GM23248 (cell line): Measurements from ENCODE around the gene POLN. TPM values are rescaled to one million over a fixed set of nuclear protein-coding genes. Genes with fewer than 3 reads are reported as not detected.

Experiments used
- DNase-seq: peaks from one replicate; pipeline ENCODE4 v3.0.0-alpha.2; 2015
- H2AFZ ChIP-seq: fragments of 200-600 bp; sonication (generic); 2 replicates; pipeline ENCODE4 v1.6.1; 2016; ENCODE audit warnings: antibody characterized with exemption
- H3F3A ChIP-seq: fragments of 200-600 bp; sonication (generic); 2 replicates; pipeline ENCODE4 v1.6.1; 2016; ENCODE audit warnings: mild to moderate bottlenecking, antibody characterized with exemption, mixed run types; ENCODE audit not compliant: insufficient read depth
- H3K27ac ChIP-seq: fragments of 200-600 bp; sonication (generic); 2 replicates; pipeline ENCODE4 v1.5.1; 2016; ENCODE audit warnings: mild to moderate bottlenecking
- H3K27me3 ChIP-seq: fragments of 200-600 bp; sonication (generic); replicated peaks from 2 replicates; pipeline ENCODE4 v1.6.1; 2016; ENCODE audit warnings: mild to moderate bottlenecking; ENCODE audit not compliant: insufficient read depth
- H3K36me3 ChIP-seq: fragments of 200-600 bp; sonication (generic); 2 replicates; pipeline ENCODE4 v1.6.1; 2016; ENCODE audit warnings: low read depth, mild to moderate bottlenecking
- H3K4me1 ChIP-seq: fragments of 200-600 bp; sonication (generic); 2 replicates; pipeline ENCODE4 v1.6.1; 2016; ENCODE audit warnings: mild to moderate bottlenecking; ENCODE audit not compliant: insufficient read depth
- H3K4me2 ChIP-seq: fragments of 200-600 bp; sonication (generic); one replicate; pipeline ENCODE4 v1.6.1; 2016; ENCODE audit warnings: mild to moderate bottlenecking; ENCODE audit not compliant: unreplicated experiment
- H3K4me3 ChIP-seq: fragments of 200-600 bp; sonication (generic); 2 replicates; pipeline ENCODE4 v1.5.1; 2016; ENCODE audit warnings: mild to moderate bottlenecking
- H3K79me2 ChIP-seq: fragments of 200-600 bp; sonication (generic); 2 replicates; pipeline ENCODE4 v1.6.1; 2016; ENCODE audit warnings: mild to moderate bottlenecking; ENCODE audit not compliant: insufficient read depth
- H3K9ac ChIP-seq: fragments of 200-600 bp; sonication (generic); 2 replicates; pipeline ENCODE4 v1.6.1; 2016; ENCODE audit warnings: mild to moderate bottlenecking
- H3K9me2 ChIP-seq: fragments of 200-600 bp; sonication (generic); 2 replicates; pipeline ENCODE4 v1.6.1; 2016; ENCODE audit warnings: mixed run types, mild to moderate bottlenecking, moderate library complexity; ENCODE audit not compliant: insufficient read depth
- H3K9me3 ChIP-seq: fragments of 200-600 bp; sonication (generic); one replicate; pipeline ENCODE4 v1.6.1; 2017; ENCODE audit warnings: low read depth
- H4K20me1 ChIP-seq: fragments of 200-600 bp; sonication (generic); 2 replicates; pipeline ENCODE4 v1.6.0; 2016; ENCODE audit not compliant: insufficient read depth
- EZH2 ChIP-seq: fragments of 200-600 bp; sonication (generic); IDR thresholded peaks from 2 replicates; pipeline ENCODE4 v1.6.1; 2018; ENCODE audit warnings: antibody characterized with exemption, mild to moderate bottlenecking; ENCODE audit not compliant: insufficient read depth, poor library complexity, severe bottlenecking
- EZH2phosphoT487 ChIP-seq: fragments of 200-600 bp; sonication (generic); IDR thresholded peaks from 2 replicates; pipeline ENCODE4 v1.6.1; 2018; ENCODE audit warnings: antibody characterized with exemption, moderate library complexity, mild to moderate bottlenecking, low read depth; ENCODE audit not compliant: insufficient read depth
- WGBS, 2 experiments: methylation state at CpG; one replicate each; pipeline ENCODE4 v1.1.6; 2015 to 2017; ENCODE audit warnings: low lambda C conversion rate in 2 of 2, low coverage in 1 of 2; ENCODE audit errors: missing lambda C conversion rate in 2 of 2; 5-methylcytosine and 5-hydroxymethylcytosine counted together
- in situ Hi-C: fragments of 300-500 bp; cut with MboI; formaldehyde crosslinking; loops from 2 replicates; pipeline ENCODE4 v1.15.0; 2020
- polyA plus RNA-seq: library from polyadenylated mRNA; unstranded; fragments of >200 nt; fragmentation: Nextera tagmentation; extraction: Ambion mirVana; gene quantifications from 2 replicates; pipeline ENCODE4 v1.2.1, GENCODE V29; 2016
- total RNA-seq: library from RNA; depleted of rRNA; stranded (reverse); fragments of >200 nt; shearing (Covaris generic); gene quantifications from 2 replicates; pipeline ENCODE4 v1.2.3, GENCODE V29; 2014

The POLN gene
- total and polyA plus RNA-seq, 2 experiments from 2014 or later = 1.6 to 3.9 TPM

DNA sequence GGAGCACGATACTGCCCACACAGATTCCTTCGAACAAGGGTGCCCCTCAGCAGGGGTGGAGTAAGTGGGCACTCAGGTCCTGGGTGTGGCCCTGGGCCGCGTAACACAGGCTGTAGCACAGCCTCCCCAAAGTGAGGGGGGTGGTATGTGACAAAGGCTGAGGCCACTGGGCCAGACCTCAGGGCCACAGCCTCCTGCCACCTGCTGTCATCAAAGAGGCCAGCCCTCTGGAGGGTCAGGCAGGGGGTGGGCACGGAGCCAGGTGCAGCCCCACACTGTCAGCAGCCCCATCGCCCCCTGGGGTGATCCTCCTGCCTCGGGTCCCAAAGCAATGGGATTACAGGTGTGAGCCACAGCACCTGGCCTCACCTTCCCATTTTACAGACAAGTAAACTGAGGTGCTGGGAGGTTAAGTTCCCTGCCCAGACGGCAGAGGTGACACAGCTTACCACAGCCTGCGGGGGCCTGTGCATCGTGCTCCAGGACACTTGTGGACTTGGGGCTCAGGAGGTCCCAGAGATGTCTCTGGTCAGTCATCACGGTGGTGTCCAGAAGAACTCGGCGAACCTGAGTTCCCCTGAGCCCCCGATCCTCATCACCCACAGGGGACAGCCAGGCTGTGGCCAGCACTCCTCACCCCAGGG is 47.5 kb upstream of the POLN start:
- in situ Hi-C loops = no loop called here
- Histone ChIP-seq H3K4me2 (no peak overlapping the region), H3K9me2 (no peaks in the 10 kb centered on the region), H2AFZ (no peak overlapping the region), H3K27me3 (no peaks in the 10 kb centered on the region), H3K36me3 (no peaks in the 10 kb centered on the region), H3K9me3 (no peaks in the 10 kb centered on the region), H3K4me1 (peaks cover 18% of the 10 kb centered on the region), H3K9ac (no peak overlapping the region), H3K79me2 (no peaks in the 10 kb centered on the region), H3K27ac (no peak overlapping the region), H4K20me1 (no peaks in the 10 kb centered on the region), H3F3A (0 out of 2 replicates have a peak, but pooled peaks cover 6% of the 10 kb centered on the region), H3K4me3 (no peak overlapping the region)
- 91 to 92% methylated on average over 13 to 14 of the region's 14 CpGs for WGBS, 2 experiments
- TF ChIP-seq EZH2phosphoT487 = no peak
- TF ChIP-seq EZH2 = no peak
- no peak for DNase-seq

- peaks cover 16% of the 10 kb centered on the region for H3K4me1 ChIP-seq
- no peak overlapping the region for H2AFZ ChIP-seq
- H3K4me2 ChIP-seq = no peak overlapping the region
- DNase-seq = no peak
- no peaks in the 10 kb centered on the region for H3K79me2 ChIP-seq
- no peak for TF ChIP-seq EZH2
- TF ChIP-seq EZH2phosphoT487 = no peak
- H3K27ac ChIP-seq = no peak overlapping the region
- in situ Hi-C loops = no loop called here
- WGBS, 2 experiments = 86 to 91% methylated on average over 7 to 10 of the region's 10 CpGs
- 0 out of 2 replicates have a peak, but pooled peaks cover 6% of the 10 kb centered on the region for H3F3A ChIP-seq
- no peak overlapping the region for H3K4me3 ChIP-seq
- H3K36me3 ChIP-seq = no peaks in the 10 kb centered on the region
- H3K27me3 ChIP-seq = no peaks in the 10 kb centered on the region
- H3K9me2 ChIP-seq = no peaks in the 10 kb centered on the region
- H3K9me3 ChIP-seq = no peaks in the 10 kb centered on the region
- H3K9ac ChIP-seq = no peak overlapping the region
- no peaks in the 10 kb centered on the region for H4K20me1 ChIP-seq
Observed at GRCh38 chr4:2288051-2288541, 46.2 kb upstream of the POLN start.

DNA sequence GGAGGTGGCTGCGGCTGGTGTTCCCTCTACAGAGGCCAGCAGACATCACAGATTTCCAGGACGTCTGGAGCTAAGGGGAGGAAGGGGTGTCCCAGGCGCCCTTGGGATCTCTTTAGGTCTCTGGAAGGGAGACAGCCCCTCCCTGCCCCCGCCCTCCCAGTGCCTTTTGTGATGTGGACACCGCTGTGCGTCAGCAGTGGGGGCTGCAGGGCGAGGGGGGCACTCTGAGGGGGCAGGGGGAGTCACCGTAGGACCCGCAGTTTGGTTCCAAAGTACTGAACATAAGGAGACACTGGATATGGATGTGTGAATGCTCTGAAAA is 45.6 kb upstream of the POLN start:
- in situ Hi-C loops = no loop called here
- no peak overlapping the region for H2AFZ ChIP-seq
- H3K9ac ChIP-seq = no peak overlapping the region
- no peaks in the 10 kb centered on the region for H3K9me3 ChIP-seq
- no peaks in the 10 kb centered on the region for H3K79me2 ChIP-seq
- H3F3A ChIP-seq = 0 out of 2 replicates have a peak, but pooled peaks cover under 1% of the 10 kb centered on the region
- 90 to 100% methylated on average over 2 to 9 of the region's 9 CpGs for WGBS, 2 experiments
- no peak overlapping the region for H3K27ac ChIP-seq
- H3K27me3 ChIP-seq = no peaks in the 10 kb centered on the region
- H3K4me1 ChIP-seq = peaks cover 11% of the 10 kb centered on the region
- H3K9me2 ChIP-seq = no peaks in the 10 kb centered on the region
- no peak overlapping the region for H3K4me2 ChIP-seq
- no peaks in the 10 kb centered on the region for H3K36me3 ChIP-seq
- no peaks in the 10 kb centered on the region for H4K20me1 ChIP-seq
- no peak for DNase-seq
- H3K4me3 ChIP-seq = no peak overlapping the region
- no peak for TF ChIP-seq EZH2phosphoT487
- no peak for TF ChIP-seq EZH2

DNA sequence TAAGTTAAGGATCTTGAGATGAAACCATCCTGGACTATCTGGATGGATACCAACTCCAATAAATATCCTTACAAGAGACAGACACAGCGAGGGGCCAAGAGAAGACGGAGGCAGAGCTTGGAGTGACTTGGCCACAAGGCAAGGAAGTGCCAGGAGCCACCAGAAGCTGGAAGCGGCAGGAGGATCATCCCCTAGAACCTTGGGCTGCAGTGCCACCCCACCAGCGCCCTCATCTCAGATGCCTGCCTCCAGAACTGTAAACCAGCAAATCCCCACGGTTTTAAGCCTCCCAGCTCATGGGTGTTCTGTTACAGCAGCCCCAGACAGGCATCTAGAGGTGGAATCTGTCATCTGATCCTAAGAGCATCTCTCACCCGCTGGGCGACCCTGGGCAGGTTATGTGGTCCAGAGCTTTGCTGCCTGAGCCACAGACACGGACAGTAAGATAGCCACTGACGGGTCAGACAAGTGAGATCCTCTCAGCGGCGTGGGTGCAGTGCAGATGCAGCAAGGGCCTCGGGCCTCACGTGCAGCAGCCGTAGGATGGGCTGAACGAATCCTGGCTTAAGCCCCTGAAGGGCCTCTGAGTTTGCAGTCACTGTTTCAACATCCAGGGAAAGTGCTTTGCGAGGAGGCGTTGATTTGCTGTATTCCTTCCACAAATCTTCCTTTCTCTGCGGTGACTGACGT is 45.1 kb upstream of the POLN start:
- H3K4me1 ChIP-seq = peaks cover 8% of the 10 kb centered on the region
- no peak overlapping the region for H3K9ac ChIP-seq
- no peaks in the 10 kb centered on the region for H3K9me3 ChIP-seq
- H3K27ac ChIP-seq = no peak overlapping the region
- no peak for TF ChIP-seq EZH2phosphoT487
- TF ChIP-seq EZH2 = no peak
- H4K20me1 ChIP-seq = no peaks in the 10 kb centered on the region
- H3K27me3 ChIP-seq = no peaks in the 10 kb centered on the region
- DNase-seq = no peak
- H3K4me3 ChIP-seq = no peak overlapping the region
- H3K9me2 ChIP-seq = no peaks in the 10 kb centered on the region
- no peak overlapping the region for H3K4me2 ChIP-seq
- no peaks in the 10 kb centered on the region for H3F3A ChIP-seq
- H3K79me2 ChIP-seq = no peaks in the 10 kb centered on the region
- no peak overlapping the region for H2AFZ ChIP-seq
- WGBS, 2 experiments = 83% methylated on average over 16 to 19 of the region's 19 CpGs
- in situ Hi-C loops = no loop called here
- no peaks in the 10 kb centered on the region for H3K36me3 ChIP-seq
